DOHH2 (cell line): ENCODE results near the gene IQSEC3.

Source experiments
- CTCF ChIP-seq: fragments of 200-600 bp; sonication (generic); IDR thresholded peaks from one replicate; pipeline ENCODE4 v1.5.1; 2014; ENCODE audit warnings: antibody characterized with exemption, mild to moderate bottlenecking, low read depth, low read length; ENCODE audit not compliant: poor library complexity, severe bottlenecking
- EZH2phosphoT487 ChIP-seq: fragments of 200-600 bp; sonication (generic); IDR thresholded peaks from 2 replicates; pipeline ENCODE4 v1.6.1; 2017; ENCODE audit warnings: borderline replicate concordance, mild to moderate bottlenecking, antibody characterized with exemption, low read length, moderate library complexity, mixed read lengths

- TF ChIP-seq CTCF (no peak), EZH2phosphoT487 (no peak)
These were observed 134.8 kb downstream of the IQSEC3 start for GRCh38 chr12:201361-201760.
